GM10266 (cell line): ENCODE measurements around the gene DNAJC16.

Experiments
- DNase-seq: peaks from one replicate; pipeline ENCODE4 v3.0.0; 2012; ENCODE audit errors: extremely low spot score
- TF ChIP-seq, protein P1 (sequence below): IDR thresholded peaks from 2 replicates; pipeline ENCODE4 v1.5.1; 2012; ENCODE audit warnings: mild to moderate bottlenecking, low read depth; ENCODE audit not compliant: control insufficient read depth, insufficient read depth; ENCODE audit errors: missing control alignments

The DNAJC16 gene

DNA sequence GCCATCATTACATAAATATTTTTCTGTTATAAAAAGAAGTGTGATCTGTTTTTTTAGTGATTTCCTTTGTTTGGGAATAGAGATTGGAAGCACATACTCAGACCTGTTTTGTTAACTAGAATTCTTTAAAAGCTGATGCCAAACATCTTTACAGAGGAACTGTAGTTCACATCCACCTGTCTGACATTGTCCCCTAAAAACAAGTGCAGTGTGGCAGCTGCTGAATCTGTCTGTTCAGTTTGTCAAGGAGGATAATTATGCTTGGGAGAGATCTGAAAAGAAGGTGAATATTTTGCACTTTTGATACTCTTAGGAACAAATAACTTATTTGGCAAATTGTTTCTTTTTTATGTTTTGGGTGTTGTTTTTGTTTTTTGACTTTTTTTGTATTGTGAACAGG, 44.6 kb downstream of the DNAJC16 start:
- no peak for DNase-seq
- TF ChIP-seq, protein P1, sequence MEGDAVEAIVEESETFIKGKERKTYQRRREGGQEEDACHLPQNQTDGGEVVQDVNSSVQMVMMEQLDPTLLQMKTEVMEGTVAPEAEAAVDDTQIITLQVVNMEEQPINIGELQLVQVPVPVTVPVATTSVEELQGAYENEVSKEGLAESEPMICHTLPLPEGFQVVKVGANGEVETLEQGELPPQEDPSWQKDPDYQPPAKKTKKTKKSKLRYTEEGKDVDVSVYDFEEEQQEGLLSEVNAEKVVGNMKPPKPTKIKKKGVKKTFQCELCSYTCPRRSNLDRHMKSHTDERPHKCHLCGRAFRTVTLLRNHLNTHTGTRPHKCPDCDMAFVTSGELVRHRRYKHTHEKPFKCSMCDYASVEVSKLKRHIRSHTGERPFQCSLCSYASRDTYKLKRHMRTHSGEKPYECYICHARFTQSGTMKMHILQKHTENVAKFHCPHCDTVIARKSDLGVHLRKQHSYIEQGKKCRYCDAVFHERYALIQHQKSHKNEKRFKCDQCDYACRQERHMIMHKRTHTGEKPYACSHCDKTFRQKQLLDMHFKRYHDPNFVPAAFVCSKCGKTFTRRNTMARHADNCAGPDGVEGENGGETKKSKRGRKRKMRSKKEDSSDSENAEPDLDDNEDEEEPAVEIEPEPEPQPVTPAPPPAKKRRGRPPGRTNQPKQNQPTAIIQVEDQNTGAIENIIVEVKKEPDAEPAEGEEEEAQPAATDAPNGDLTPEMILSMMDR: no peak

DNA sequence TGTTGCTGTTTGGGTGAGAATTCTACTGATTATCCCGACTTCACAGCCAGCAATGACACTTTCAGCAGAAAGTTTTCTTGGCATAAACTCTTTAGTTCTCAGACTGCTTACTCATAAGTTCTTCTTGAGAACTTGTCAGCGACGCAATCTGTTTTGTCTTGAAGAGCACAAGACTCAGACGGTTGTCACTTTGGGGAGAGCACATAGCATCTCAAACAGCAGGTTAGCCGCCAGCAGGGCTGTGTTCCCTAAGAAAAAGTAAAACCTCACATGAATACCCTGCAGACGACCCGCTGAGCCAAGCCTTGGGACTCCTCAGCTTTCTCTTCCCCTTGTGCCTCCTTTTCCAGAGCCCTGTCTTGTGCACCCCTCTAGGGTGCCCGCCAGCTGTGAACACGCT, 46.8 kb downstream of the DNAJC16 start:
- no peak for DNase-seq
- TF ChIP-seq, protein P1: no peak

DNA sequence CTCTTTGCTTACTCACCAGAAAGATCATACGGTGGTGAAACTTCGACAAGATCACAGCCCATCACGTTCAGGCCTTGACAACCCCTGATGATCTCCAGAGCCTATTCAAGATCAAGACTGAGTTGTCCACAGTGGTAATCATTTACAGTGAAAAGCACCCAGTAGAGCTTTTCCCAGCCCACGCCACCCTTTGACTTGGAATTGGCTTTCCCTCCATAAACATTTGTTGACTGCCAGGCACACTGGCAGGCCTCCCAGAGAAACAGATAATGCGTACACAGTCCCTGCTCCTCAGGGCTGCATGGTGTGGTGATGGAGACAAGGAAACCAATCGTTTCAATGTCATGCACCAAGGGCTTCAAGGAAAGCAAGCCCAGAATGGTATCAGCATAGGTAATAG, 48.1 kb downstream of the DNAJC16 start:
- DNase-seq: no peak
- TF ChIP-seq, protein P1: no peak

DNA sequence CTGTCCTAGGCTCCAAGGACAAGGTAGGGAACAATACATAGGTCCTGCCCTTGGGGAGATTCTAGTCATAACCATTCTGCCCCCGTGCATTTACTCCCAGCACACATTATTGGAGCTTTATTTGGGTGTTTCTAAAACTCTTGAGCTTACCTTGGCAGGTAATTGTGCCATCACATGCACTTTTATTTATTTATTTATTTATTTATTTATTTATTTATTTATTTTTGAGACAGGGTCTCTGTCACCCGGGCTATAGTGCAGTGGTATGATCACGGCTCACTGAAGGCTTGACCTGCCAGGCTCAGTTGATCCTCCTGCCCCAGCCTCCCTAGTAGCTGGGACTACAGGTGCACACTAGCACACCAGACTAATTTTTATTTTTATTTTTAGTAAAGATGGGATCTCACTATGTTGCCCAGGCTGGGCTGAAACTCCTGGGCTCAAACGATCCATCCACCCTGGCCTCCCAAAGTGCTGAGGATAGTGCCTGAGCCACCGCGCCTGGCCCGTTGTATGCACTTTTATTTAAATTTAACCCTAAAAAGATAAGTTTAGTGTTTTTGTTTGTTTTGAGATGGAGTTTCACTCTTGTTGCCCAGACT, 49.0 kb downstream of the DNAJC16 start:
- no peak for DNase-seq
- TF ChIP-seq, protein P1: no peak

DNA sequence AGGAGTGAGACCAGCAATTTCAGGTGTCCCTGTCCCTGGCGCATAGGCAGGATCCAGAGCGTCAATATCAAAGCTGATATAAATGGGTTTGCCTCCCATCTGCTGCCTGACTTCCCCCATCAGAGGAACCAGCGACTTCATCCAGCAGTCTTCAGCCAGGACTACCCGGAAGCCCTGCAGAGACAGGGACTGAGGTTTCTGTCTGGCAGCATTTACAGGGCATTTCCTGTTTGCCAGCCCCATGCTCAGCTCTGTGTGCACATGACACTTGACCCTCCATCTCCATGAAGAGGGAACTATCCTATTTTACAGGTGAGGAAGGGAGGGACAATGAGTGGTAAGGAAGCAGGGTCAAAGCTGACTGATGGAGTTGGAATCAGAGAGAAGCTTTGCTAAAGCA, 51.0 kb downstream of the DNAJC16 start:
- TF ChIP-seq, protein P1: no peak
- no peak for DNase-seq

DNA sequence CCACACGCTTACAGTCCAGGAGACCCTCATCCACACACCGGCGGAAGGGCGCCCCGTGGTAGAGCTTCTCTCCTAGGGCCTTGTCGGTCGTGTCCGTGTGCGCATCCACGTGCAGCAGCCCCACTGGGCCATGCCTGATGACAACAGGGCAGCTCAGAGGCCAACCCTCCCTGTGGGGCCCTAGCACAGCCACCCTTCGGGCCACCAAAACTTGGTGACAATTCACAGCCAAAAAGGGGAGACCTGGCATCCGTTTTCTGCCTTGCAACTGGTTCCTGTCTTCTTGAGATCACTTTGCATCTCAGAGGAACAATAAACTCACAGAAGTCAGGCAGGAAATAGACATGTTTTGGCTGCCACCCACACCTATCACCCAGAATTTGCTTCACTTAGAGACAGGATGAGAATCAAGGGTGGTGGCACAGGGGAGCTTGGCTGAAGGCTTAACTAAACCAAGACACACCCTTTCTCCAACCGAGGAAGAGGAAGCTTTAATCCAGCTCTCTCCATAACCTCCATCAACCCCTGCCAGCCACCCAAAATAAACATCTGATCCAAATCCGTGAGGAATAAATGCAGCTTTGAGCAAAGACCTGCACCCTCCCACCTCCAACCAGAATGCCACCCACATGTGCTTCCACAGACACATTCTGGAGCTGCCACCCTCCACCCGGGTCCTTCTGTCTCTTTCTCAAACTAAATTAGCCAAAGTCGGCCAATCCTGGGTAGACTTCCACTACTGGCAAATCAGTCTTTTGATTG, 52.5 kb downstream of the DNAJC16 start:
- TF ChIP-seq, protein P1: no peak
- peak; percentile 42 for DNase-seq

DNA sequence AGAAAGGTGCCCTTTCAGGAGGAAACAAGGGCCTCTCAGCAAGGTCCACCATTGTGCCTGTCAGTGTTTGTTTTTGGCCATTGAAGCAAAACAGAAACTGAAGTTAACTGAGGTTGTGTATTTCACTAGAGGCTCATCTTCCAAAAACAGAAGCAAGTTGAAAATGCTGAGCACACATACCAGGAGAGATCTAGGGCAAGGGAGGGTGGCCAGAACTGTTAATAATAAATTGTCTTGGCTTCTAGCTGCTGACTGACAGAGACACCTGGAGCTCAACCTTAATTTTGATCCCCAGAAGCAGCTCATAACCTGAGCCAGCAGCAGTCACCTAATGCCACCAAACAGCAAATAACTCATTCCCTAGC, 53.0 kb downstream of the DNAJC16 start:
- TF ChIP-seq, protein P1: no peak
- peak; percentile 59 for DNase-seq
